T-cell (primary cell): ENCODE measurements around the gene ADAMTS14. TPM values are rescaled to one million over a fixed set of nuclear protein-coding genes. Genes with fewer than 3 reads are reported as not detected.

Experiments
- ATAC-seq, 4 experiments: fragments of 200-7000 bp in 3 of 4; fragments of 150-1000 bp in 1 of 4; cut with Tn5 transposase; replicated peaks in 1 of 4; 1 replicate in 3 of 4; 2 replicates in 1 of 4; pipeline ENCODE4 v1.10.0; 2021; ENCODE audit warnings: moderate library complexity in 3 of 4, mild to moderate bottlenecking in 2 of 4, moderate number of reproducible peaks in 1 of 4
- CTCF ChIA-PET, 2 donors: fragments of 300-600 bp; sonication (Branson Sonifier 250); formaldehyde crosslinking; loops; one replicate each; lab custom pipeline; 2022; ENCODE audit warnings: antibody characterized with exemption in 2 of 2; lab: Charles Lee
- POLR2A ChIA-PET, 2 donors: fragments of 300-600 bp; sonication (Branson Sonifier 250); formaldehyde crosslinking; loops; one replicate each; lab custom pipeline; 2022; ENCODE audit warnings: antibody characterized with exemption in 2 of 2; lab: Charles Lee
- DNase-seq, 35 experiments: peaks; one replicate each; pipeline versions ENCODE4 v3.0.0 to v3.0.0-alpha.2; 2013 to 2023
- H3K27ac ChIP-seq: one replicate; pipeline ENCODE4 v1.5.1; 2013; ENCODE audit warnings: low read length
- H3K27me3 ChIP-seq, 2 experiments: replicated peaks in 1 of 2; 1 replicate in 1 of 2; 2 replicates in 1 of 2; pipeline versions ENCODE4 v1.6.1 to v1.7.0; 2013; ENCODE audit warnings: low read length in 1 of 2, mixed read lengths in 1 of 2; ENCODE audit not compliant: control insufficient read depth in 2 of 2, insufficient read depth in 2 of 2; ENCODE audit errors: extremely low read depth in 1 of 2
- H3K36me3 ChIP-seq, 2 donors: 1 replicate in 1 of 2; 2 replicates in 1 of 2; pipeline versions ENCODE4 v1.6.1 to v1.7.0; 2013; ENCODE audit warnings: low read length in 1 of 2; ENCODE audit not compliant: control insufficient read depth in 2 of 2, insufficient read depth in 1 of 2; ENCODE audit errors: extremely low read depth in 1 of 2
- H3K4me1 ChIP-seq, 2 experiments: 1 replicate in 1 of 2; 2 replicates in 1 of 2; pipeline versions ENCODE4 v1.6.1 to v1.7.0; 2013; ENCODE audit warnings: low read length in 2 of 2, mixed read lengths in 1 of 2; ENCODE audit not compliant: insufficient read depth in 2 of 2, control insufficient read depth in 1 of 2; ENCODE audit errors: extremely low read depth in 1 of 2
- H3K4me3 ChIP-seq, 2 donors: 1 replicate in 1 of 2; 2 replicates in 1 of 2; pipeline versions ENCODE4 v1.5.1 to v1.7.0; 2013; ENCODE audit warnings: mild to moderate bottlenecking in 2 of 2, low read length in 1 of 2, moderate library complexity in 1 of 2; ENCODE audit not compliant: control insufficient read depth in 1 of 2; ENCODE audit errors: extremely low read depth in 1 of 2
- H3K9me3 ChIP-seq: 2 replicates; pipeline ENCODE4 v1.7.0; 2013
- H3K27ac Mint-ChIP-seq, 2 donors: one replicate each; pipeline ENCODE4 v1.8.0; 2020 to 2021; ENCODE audit warnings: mild to moderate bottlenecking in 2 of 2, mixed read lengths in 2 of 2
- H3K27me3 Mint-ChIP-seq, 2 donors: one replicate each; pipeline ENCODE4 v1.8.0; 2021 to 2022; ENCODE audit warnings: mixed read lengths in 2 of 2
- H3K36me3 Mint-ChIP-seq: one replicate; pipeline ENCODE4 v1.8.0; 2021; ENCODE audit warnings: mixed read lengths
- H3K4me1 Mint-ChIP-seq, 3 donors: one replicate each; pipeline ENCODE4 v1.8.0; 2020 to 2022; ENCODE audit warnings: mixed read lengths in 3 of 3, mild to moderate bottlenecking in 1 of 3
- H3K4me3 Mint-ChIP-seq, 3 donors: one replicate each; pipeline ENCODE4 v1.8.0; 2020 to 2022; ENCODE audit warnings: mild to moderate bottlenecking in 3 of 3, mixed read lengths in 3 of 3, moderate library complexity in 3 of 3
- H3K9me3 Mint-ChIP-seq, 3 donors: one replicate each; pipeline ENCODE4 v1.8.0; 2020 to 2022; ENCODE audit warnings: mixed read lengths in 3 of 3
- WGBS: methylation state at CpG from one replicate; pipeline ENCODE4 v1.1.5; 2013; ENCODE audit warnings: missing lambda C conversion rate; ENCODE audit not compliant: insufficient coverage; 5-methylcytosine and 5-hydroxymethylcytosine counted together
- total RNA-seq, 35 experiments: library from RNA in 6 of 35; stranded (reverse) in 6 of 35; fragments of 120-200 nt in 1 of 35; gene quantifications; one replicate each; pipeline versions ENCODE4 v1.2.1 to v1.2.4 and lab custom pipeline; 2013 to 2026

ADAMTS14 gene
- total RNA-seq, 5 donors from 2014 or later (not counting 1 experiment from before 2014, with no cell fraction given): 0.09 to 0.13 (median 0.10) TPM; not detected in 1

DNA sequence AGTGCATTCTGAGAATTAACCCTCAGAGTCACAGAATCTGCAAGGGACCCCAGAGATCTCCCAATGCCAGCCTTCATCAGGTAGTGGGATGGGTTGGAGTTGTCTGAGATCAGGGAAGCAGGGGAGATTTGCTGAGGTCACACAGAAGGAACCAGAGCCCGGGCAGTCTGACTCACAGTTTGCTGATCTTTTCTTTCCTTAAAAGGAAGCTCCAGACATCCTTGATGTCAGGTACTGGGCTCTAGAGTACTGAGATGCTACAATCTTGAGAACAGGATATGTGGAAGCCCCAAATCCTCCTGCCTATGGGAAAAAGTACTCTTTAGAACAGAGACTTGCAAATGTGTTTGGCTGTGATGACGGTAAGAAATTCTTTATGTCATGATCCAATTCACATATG is 112.2 kb downstream of the ADAMTS14 start:
- Mint-ChIP-seq H3K27me3 (peaks cover 4 to 5% of the 10 kb centered on the region in 2 donors), H3K4me1 (peaks cover 0 to 10% (median 0%) of the 10 kb centered on the region in 3 donors), H3K9me3 (no peaks in the 10 kb centered on the region), H3K36me3 (no peaks in the 10 kb centered on the region), H3K27ac (no peak overlapping the region), H3K4me3 (no peak overlapping the region)
- ATAC-seq: no peak
- peaks cover 0 to 14% of the 10 kb centered on the region in 2 experiments for H3K27me3 ChIP-seq
- no peak for DNase-seq
- H3K4me3 ChIP-seq: no peak overlapping the region
- no peaks in the 10 kb centered on the region for H3K36me3 ChIP-seq
- CTCF ChIA-PET: no interaction called here
- WGBS: 88% methylated on average over 1 of the region's 2 CpGs
- POLR2A ChIA-PET: no interaction called here
- no peaks in the 10 kb centered on the region for H3K9me3 ChIP-seq
- no peak overlapping the region for H3K27ac ChIP-seq
- peaks cover 0 to 10% of the 10 kb centered on the region in 2 experiments for H3K4me1 ChIP-seq

DNA sequence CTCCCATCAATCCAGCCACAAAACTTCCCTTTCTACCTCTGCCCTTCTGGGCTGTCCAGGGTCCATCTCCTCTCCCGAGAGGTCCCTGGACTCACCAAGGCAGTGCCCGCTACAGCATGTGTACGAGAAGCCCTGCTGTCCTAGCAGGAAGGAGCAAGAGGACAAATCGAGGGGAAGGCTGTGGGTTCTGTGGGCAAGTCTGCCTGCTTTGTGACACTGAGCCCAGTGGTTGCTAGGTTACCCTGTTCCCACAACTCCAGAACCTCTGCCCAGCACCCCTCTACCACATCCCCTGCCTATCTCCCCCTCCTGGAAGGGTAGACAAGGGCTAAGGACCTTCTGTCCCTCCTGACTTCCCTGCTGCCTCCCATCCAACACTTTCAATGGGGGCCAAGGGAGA is 112.9 kb downstream of the ADAMTS14 start, which contains the start of gene TBATA:
Gene TBATA (minus strand): TSS at position 188 of the 400 bp plus-strand sequence. CDS start 1,998 bp downstream, outside the sequence.
- no peaks in the 10 kb centered on the region for H3K9me3 ChIP-seq
- POLR2A ChIA-PET: no interaction called here
- peaks cover 4 to 5% of the 10 kb centered on the region in 2 donors for H3K27me3 Mint-ChIP-seq
- H3K4me3 Mint-ChIP-seq: no peak within 1 kb of the TSS
- ATAC-seq: no peak
- DNase-seq: peak in 2 of 35 experiments; percentile 5 to 7
- no peaks in the 10 kb centered on the region for H3K36me3 Mint-ChIP-seq
- H3K4me1 Mint-ChIP-seq: peaks cover 0 to 10% (median 0%) of the 10 kb centered on the region in 3 donors
- no peak within 1 kb of the TSS for H3K4me3 ChIP-seq
- no peaks in the 10 kb centered on the region for H3K36me3 ChIP-seq
- 4% methylated on average over 4 of the region's 4 CpGs for WGBS
- peaks cover 0 to 14% of the 10 kb centered on the region in 2 experiments for H3K27me3 ChIP-seq
- H3K27ac Mint-ChIP-seq: no peak within 1 kb of the TSS
- CTCF ChIA-PET: no interaction called here
- peaks cover 0 to 10% of the 10 kb centered on the region in 2 experiments for H3K4me1 ChIP-seq
- H3K27ac ChIP-seq: no peak within 1 kb of the TSS
- no peaks in the 10 kb centered on the region for H3K9me3 Mint-ChIP-seq

DNA sequence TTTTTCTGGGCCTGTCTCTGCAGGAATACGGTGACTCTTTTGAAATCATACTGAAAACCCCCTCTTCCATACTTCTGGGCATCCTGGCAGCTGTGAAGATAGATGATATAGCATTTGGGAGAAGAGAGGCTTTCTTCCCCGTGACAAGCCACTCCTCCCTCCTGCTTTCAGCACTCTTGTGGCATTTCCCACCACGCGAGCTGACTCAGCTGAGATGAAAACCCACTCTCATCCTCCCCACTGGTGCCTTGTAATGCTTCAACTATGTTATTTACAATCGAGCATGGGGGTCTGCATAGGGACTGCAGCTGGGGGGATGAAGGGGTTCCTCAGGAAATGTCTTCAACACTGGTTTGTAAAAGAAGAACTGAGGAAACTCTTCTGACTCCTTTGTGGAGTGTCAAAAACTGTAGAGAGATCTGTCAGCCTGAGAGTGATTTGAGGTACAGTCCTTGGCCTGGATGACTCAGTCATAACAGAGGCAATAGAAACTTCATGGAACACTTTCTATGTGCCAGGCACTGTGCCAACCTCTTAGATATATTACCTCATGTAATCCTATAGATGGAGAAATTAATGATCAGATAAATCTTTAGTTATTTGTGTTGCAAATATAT is 114.6 kb downstream of the ADAMTS14 start:
- Mint-ChIP-seq H3K4me3 (no peak overlapping the region), H3K9me3 (no peaks in the 10 kb centered on the region), H3K36me3 (no peaks in the 10 kb centered on the region), H3K4me1 (peaks cover 0 to 21% (median 7%) of the 10 kb centered on the region in 3 donors), H3K27me3 (peaks cover 5% of the 10 kb centered on the region in 2 donors), H3K27ac (no peak overlapping the region)
- DNase-seq (no peak), ATAC-seq (no peak)
- ChIA-PET CTCF (no interaction called here), POLR2A (no interaction called here)
- Histone ChIP-seq H3K36me3 (no peaks in the 10 kb centered on the region), H3K9me3 (no peaks in the 10 kb centered on the region), H3K4me3 (no peak overlapping the region), H3K27ac (no peak overlapping the region), H3K4me1 (peaks cover 2 to 10% of the 10 kb centered on the region in 2 experiments), H3K27me3 (peaks cover 0 to 12% of the 10 kb centered on the region in 2 experiments)
- WGBS: no CpG with 5 or more reads among the region's 5 CpGs

DNA sequence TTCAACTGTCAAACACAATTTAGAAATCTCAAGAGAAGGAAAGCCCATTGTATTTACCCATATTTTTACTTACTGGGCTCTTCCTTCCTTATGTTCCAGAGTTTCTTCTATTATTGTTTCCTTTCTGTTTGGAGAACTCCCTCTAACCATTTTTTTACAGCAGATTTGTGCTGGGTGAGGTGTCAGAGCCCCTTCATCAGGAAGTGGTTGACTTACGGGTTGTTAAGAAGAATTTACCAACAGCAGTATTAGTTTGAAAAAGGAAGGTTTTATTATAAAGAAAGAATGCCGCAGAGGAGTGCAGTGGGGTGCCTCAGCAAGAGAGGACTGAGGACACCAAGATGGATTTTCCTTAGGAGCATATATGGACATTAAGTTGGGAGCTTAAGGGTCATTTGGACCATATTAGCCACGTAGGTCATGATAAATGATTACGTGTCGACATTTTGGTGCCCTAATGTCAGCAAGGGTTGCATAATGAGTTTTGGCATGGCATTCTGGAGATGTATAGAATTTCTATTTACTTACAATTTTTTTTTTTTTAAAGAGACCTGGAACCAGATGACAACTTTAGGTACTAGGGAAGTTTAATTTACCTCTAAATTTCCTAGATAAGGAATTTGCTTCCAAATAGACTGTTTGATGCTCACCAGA is 119.2 kb downstream of the ADAMTS14 start:
- no peaks in the 10 kb centered on the region for H3K36me3 ChIP-seq
- ATAC-seq (no peak), DNase-seq (no peak)
- no peak overlapping the region for H3K4me3 ChIP-seq
- Mint-ChIP-seq H3K4me3 (no peak overlapping the region), H3K9me3 (peaks cover 0 to 1% (median 0%) of the 10 kb centered on the region in 3 donors), H3K27ac (no peak overlapping the region), H3K36me3 (no peaks in the 10 kb centered on the region), H3K4me1 (peaks cover 0 to 17% (median 7%) of the 10 kb centered on the region in 3 donors), H3K27me3 (peaks cover 8 to 12% of the 10 kb centered on the region in 2 donors)
- 10% methylated on average over 2 of the region's 5 CpGs for WGBS
- H3K27me3 ChIP-seq: no peaks in the 10 kb centered on the region
- no peaks in the 10 kb centered on the region for H3K9me3 ChIP-seq
- ChIA-PET POLR2A (no interaction called here), CTCF (no interaction called here)
- no peak overlapping the region for H3K27ac ChIP-seq
- H3K4me1 ChIP-seq: peaks cover 2 to 3% of the 10 kb centered on the region in 2 experiments

DNA sequence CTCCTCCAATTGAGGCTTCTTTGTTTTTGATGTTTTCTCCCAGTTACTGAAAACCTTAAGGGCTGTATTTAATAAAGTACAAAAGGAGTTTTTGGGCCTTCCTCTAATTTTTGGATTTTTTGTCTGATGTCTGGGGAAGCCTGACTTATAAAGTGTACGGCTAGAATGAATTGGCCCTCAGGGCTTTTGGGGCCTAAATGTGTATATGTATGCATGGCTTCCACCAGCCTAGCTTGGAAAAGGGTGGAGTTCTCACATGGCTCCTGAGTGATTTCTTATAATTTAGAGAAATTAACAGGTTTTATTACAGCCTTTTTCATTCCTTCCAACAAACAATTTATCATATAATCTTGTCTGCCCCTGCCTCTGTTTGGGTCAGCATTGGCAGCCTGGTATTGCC is 123.3 kb downstream of the ADAMTS14 start:
- POLR2A ChIA-PET: no interaction called here
- Histone ChIP-seq H3K27me3 (peaks cover 0 to 17% of the 10 kb centered on the region in 2 experiments), H3K27ac (no peak overlapping the region), H3K4me1 (no peaks in the 10 kb centered on the region), H3K36me3 (no peaks in the 10 kb centered on the region), H3K4me3 (no peak overlapping the region), H3K9me3 (no peaks in the 10 kb centered on the region)
- ATAC-seq (no peak), DNase-seq (no peak)
- H3K4me3 Mint-ChIP-seq: no peak overlapping the region
- peaks cover 14 to 28% of the 10 kb centered on the region in 2 donors for H3K27me3 Mint-ChIP-seq
- CTCF ChIA-PET: interaction anchor here in 1 of 2 donors (0.6 kb wide), 1 partner anchor 56 kb away, joined by 4 read pairs; no protein-coding TSS in a partner anchor
- WGBS: 100% methylated on average over 1 of the region's 1 CpG
- H3K9me3 Mint-ChIP-seq: peaks cover 0 to 5% (median 0%) of the 10 kb centered on the region in 3 donors
- H3K27ac Mint-ChIP-seq: no peak overlapping the region
- H3K36me3 Mint-ChIP-seq: no peaks in the 10 kb centered on the region
- H3K4me1 Mint-ChIP-seq: peaks cover 0 to 9% (median 5%) of the 10 kb centered on the region in 3 donors

DNA sequence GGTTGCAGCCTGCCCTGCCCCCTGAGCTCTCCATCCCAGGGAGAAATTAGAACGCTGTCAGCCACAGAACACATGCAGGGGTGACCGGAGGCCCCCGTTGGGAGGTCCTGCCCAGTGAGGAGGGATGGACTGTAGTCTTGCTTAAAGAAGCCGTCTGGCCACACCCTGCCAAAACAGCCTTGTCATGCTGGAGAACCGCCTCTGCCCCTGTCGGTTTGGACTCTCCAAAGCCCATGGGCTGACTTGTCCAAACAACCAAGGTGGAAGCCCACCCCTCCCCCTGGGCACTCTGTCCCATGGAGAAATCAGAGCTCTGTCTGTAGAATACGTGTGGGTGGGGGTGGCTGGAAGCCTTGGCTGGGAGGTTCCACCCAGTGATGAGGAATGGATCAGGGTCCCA is 125.5 kb downstream of the ADAMTS14 start:
- ATAC-seq: no peak
- H3K4me1 Mint-ChIP-seq: no peaks in the 10 kb centered on the region
- DNase-seq: no peak
- no CpG with 5 or more reads among the region's 7 CpGs for WGBS
- Histone ChIP-seq H3K27me3 (peaks cover 0 to 21% of the 10 kb centered on the region in 2 experiments), H3K27ac (no peak overlapping the region), H3K36me3 (no peaks in the 10 kb centered on the region), H3K4me3 (no peak overlapping the region), H3K4me1 (no peaks in the 10 kb centered on the region), H3K9me3 (no peaks in the 10 kb centered on the region)
- H3K36me3 Mint-ChIP-seq: no peaks in the 10 kb centered on the region
- H3K27ac Mint-ChIP-seq: no peak overlapping the region
- peaks cover 0 to 5% (median 0%) of the 10 kb centered on the region in 3 donors for H3K9me3 Mint-ChIP-seq
- ChIA-PET CTCF (no interaction called here), POLR2A (no interaction called here)
- H3K4me3 Mint-ChIP-seq: no peak overlapping the region
- peaks cover 6 to 28% of the 10 kb centered on the region in 2 donors for H3K27me3 Mint-ChIP-seq
